ENCODE measurements around the gene PRRT1. TPM values are rescaled to one million over a fixed set of nuclear protein-coding genes. Genes with fewer than 3 reads are reported as not detected.

Gene PRRT1
- total RNA-seq, 1 donor from 2014 or later: 2.7 TPM

DNA sequence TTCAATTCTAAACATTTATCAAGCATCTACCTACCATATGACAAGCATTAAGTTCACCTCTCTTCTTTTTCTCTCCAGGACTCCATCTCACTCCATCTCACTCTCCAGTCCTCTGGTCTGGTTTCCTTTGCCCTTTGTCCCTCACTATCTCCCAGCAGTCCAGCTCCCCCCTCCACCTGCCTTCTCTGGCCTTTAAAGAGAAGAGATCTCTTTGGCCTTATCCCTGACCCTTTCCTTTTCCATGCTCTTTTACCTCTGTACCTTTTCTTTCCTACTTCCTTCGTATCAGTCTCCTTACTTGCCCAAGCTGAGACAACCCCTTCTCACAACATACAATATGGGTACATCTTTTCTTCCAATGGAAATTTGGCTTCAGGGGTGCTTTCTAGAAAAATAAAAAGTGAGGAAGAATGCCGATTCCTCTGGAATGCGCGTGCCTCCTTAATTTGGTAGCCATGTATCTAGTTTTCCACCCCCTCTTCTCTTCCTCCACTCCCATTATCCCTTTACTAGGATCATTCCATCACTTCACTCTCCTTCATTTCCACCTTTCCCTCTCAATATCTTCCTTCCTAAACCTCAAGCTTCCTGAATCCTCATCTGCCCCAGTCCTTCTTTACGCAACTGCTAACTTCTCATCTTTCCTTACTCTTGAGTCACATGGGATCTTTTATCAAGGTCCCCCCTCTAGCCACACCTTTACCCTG is 24.9 kb upstream of the PRRT1 start:
- H3K4me1 Mint-ChIP-seq (ENCODE audit: unreplicated experiment): peaks cover 48% of the 10 kb centered on the region

DNA sequence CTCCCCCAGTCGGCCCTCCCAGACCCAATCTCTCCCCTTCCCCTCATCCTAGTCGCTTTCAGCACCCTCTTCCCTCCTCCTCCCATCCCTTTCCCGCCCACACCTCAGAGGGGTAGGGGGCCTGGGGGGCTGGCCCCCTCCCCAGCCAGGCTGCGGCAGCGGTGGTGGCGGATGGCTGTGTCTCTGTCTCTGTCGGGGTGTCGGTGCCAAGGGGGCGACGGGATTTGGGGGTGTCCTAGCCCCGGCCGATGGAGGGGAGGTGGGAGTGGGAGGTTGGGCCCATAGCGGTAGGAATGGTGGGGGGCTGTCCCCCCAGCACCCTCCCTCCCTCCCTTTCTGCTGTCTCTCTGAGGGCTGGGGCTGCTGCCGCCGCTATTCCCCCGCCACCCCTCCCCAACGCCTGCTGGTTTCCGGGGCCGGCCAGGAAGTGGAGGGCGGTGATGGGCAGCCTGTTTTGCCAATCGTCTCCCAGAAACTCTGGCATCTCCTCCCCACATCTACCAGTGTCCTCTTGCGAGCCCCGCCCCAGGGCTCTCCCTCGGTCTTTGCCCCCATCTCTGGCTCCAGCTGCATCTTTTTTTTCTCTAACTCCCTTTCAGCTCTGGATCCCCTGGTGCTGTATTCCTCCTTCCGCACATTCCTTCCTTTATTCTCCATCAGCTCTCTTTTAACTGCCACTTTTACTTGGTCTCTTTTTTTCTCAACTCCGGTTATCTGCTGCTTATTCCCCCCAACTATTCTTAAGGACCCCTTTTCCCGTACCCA is 24.2 kb upstream of the PRRT1 start, which contains the start of gene AGPAT1:
AGPAT1 (minus strand) TSS at position 374 of the 765 bp plus-strand sequence. CDS start 4,588 bp downstream, outside the sequence.
- H3K27ac Mint-ChIP-seq: peak within 1 kb of the TSS; percentile 95

More for the DNA sequence above, 24.9 kb upstream of the PRRT1 start:
- TF ChIP-seq, protein P1, sequence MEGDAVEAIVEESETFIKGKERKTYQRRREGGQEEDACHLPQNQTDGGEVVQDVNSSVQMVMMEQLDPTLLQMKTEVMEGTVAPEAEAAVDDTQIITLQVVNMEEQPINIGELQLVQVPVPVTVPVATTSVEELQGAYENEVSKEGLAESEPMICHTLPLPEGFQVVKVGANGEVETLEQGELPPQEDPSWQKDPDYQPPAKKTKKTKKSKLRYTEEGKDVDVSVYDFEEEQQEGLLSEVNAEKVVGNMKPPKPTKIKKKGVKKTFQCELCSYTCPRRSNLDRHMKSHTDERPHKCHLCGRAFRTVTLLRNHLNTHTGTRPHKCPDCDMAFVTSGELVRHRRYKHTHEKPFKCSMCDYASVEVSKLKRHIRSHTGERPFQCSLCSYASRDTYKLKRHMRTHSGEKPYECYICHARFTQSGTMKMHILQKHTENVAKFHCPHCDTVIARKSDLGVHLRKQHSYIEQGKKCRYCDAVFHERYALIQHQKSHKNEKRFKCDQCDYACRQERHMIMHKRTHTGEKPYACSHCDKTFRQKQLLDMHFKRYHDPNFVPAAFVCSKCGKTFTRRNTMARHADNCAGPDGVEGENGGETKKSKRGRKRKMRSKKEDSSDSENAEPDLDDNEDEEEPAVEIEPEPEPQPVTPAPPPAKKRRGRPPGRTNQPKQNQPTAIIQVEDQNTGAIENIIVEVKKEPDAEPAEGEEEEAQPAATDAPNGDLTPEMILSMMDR (conservative IDR thresholded peaks at IDR 0.05): no peak
- DNase-seq (ENCODE audit: extremely low spot score, unreplicated experiment): no peak
- Mint-ChIP-seq H3K27me3 (no peaks in the 10 kb centered on the region), H3K4me3 (peak overlapping the region; percentile 98), H3K36me3 (peaks cover 16% of the 10 kb centered on the region), H3K27ac (peak overlapping the region; percentile 95), H3K9me3 (no peaks in the 10 kb centered on the region)

DNA sequence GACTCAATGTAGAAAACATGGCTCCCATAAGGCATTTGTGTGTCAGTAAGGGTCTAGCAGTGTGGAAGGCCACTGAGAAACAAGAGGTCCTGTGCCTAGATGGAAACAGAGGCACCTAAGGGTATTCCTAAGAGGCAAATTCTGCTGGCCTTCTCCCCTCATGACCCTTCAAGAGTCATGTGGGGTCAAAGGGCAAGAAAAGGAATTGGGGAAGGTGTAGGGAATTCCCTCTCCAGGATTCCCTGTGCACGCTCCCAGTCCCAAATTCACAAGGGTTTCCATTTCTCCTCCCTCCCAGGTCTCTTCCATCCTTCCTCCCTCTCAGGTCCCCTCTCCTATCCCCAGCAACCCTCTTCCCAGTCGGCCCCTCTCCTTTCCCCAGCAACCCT is 23.6 kb upstream of the PRRT1 start:
- TF ChIP-seq, protein P1 (conservative IDR thresholded peaks at IDR 0.05): no peak
- H3K4me1 Mint-ChIP-seq (ENCODE audit: unreplicated experiment): peaks cover 48% of the 10 kb centered on the region
- no peak for DNase-seq (ENCODE audit: extremely low spot score, unreplicated experiment)
- peaks cover 18% of the 10 kb centered on the region for H3K36me3 Mint-ChIP-seq
- H3K27me3 Mint-ChIP-seq: no peaks in the 10 kb centered on the region
- no peaks in the 10 kb centered on the region for H3K9me3 Mint-ChIP-seq
- H3K4me3 Mint-ChIP-seq: peak overlapping the region; percentile 98
- peak overlapping the region; percentile 54 for H3K27ac Mint-ChIP-seq

More for the DNA sequence above, 24.2 kb upstream of the PRRT1 start, which contains the start of gene AGPAT1:
- DNase-seq (ENCODE audit: extremely low spot score, unreplicated experiment): peak; percentile 95
- Mint-ChIP-seq H3K9me3 (no peaks in the 10 kb centered on the region), H3K36me3 (peaks cover 20% of the 10 kb centered on the region), H3K4me1 (ENCODE audit: unreplicated experiment) (peaks cover 48% of the 10 kb centered on the region), H3K4me3 (peak within 1 kb of the TSS; percentile 98), H3K27me3 (no peaks in the 10 kb centered on the region)
- TF ChIP-seq, protein P1 (conservative IDR thresholded peaks at IDR 0.05): no peak

DNA sequence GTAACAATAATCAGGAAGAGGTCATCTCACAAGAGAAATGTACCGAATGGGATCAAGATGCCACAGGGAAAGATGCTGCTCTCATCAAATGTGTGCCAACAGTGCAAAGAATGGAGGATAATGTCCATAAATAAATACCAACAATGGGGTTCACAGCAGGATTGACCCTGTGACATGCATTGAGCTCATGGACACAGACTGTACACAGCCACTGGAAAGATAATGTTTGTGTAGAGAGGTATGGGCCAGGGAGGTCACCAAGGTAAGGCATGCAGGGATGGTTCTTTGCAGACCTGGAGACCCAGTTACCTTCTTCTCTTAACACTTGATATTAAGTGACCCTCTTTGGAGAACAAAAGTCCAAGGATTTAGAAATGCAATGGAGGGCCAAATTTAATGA is 22.7 kb upstream of the PRRT1 start:
- no peak overlapping the region for H3K27ac Mint-ChIP-seq
- no peak for DNase-seq (ENCODE audit: extremely low spot score, unreplicated experiment)
- no peaks in the 10 kb centered on the region for H3K9me3 Mint-ChIP-seq
- H3K4me1 Mint-ChIP-seq (ENCODE audit: unreplicated experiment): peaks cover 43% of the 10 kb centered on the region
- H3K27me3 Mint-ChIP-seq: no peaks in the 10 kb centered on the region
- H3K4me3 Mint-ChIP-seq: peak overlapping the region; percentile 98
- peaks cover 26% of the 10 kb centered on the region for H3K36me3 Mint-ChIP-seq
- TF ChIP-seq, protein P1 (conservative IDR thresholded peaks at IDR 0.05): no peak

DNA sequence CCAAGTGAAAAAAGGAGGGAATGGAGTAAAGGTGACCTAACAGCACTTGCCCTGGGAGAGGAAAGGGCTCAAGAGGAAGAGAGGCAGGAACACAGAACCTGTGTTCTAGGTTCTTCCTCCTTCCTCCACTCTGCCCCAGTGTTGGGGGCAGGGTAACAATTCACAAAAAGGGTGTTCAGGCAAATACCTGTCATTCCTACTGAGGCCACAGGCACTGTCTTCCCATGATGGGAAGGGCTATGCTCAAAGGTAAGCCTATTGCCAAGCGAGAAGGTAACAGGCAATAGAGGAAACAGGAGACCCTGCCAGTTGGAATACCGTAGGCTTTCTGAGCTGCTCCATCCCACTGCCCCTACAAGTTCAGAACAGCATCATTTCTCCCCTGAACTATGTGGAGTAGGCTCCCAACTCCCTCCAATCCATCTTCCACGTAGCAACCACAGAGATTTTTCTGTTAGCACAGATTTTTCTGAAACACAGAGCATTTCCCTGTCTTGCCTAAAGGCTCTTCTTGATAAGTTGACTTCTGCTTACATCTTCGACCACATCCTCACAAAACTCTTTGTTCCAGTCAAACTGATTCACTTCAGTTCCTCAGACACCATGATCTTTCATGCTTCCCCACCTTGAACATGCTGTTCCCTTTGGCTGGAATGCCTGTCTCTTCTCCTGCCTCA is 21.4 kb upstream of the PRRT1 start:
- Mint-ChIP-seq H3K4me3 (peak overlapping the region; percentile 51), H3K27me3 (no peaks in the 10 kb centered on the region), H3K36me3 (peaks cover 21% of the 10 kb centered on the region), H3K27ac (peak overlapping the region; percentile 70), H3K9me3 (no peaks in the 10 kb centered on the region), H3K4me1 (ENCODE audit: unreplicated experiment) (peaks cover 31% of the 10 kb centered on the region)
- no peak for DNase-seq (ENCODE audit: extremely low spot score, unreplicated experiment)
- TF ChIP-seq, protein P1 (conservative IDR thresholded peaks at IDR 0.05): no peak
